ENCODE results near the gene LDHB.

DNA sequence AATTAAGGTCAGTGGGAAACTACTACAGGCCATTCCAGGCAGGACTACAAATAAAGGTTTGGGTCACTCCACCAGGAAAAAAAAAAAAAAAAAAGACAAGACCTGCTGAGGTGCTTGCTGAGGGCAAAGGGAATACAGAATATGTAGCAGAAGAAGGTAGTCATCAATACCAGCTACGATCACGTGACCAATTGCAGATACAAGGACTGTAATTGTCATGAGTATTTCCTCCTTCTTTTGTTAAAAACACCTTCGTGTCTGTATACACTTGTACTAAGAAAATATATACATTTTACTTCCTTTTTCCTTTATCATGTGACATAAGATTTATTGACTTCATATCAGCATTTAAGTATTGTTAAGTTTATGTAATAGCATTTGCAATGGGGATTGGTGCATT lies 72.2 kb downstream of the LDHB start:
- TF ChIP-seq, protein P1, sequence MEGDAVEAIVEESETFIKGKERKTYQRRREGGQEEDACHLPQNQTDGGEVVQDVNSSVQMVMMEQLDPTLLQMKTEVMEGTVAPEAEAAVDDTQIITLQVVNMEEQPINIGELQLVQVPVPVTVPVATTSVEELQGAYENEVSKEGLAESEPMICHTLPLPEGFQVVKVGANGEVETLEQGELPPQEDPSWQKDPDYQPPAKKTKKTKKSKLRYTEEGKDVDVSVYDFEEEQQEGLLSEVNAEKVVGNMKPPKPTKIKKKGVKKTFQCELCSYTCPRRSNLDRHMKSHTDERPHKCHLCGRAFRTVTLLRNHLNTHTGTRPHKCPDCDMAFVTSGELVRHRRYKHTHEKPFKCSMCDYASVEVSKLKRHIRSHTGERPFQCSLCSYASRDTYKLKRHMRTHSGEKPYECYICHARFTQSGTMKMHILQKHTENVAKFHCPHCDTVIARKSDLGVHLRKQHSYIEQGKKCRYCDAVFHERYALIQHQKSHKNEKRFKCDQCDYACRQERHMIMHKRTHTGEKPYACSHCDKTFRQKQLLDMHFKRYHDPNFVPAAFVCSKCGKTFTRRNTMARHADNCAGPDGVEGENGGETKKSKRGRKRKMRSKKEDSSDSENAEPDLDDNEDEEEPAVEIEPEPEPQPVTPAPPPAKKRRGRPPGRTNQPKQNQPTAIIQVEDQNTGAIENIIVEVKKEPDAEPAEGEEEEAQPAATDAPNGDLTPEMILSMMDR (IDR thresholded peaks at IDR 0.05; ENCODE audit: low read depth, low read length) = no peak
- no peak for TF ChIP-seq EZH2phosphoT487 (IDR thresholded peaks at IDR 0.05; ENCODE audit: low read depth)
